ENCODE results near the gene INCA1.

Gene INCA1, protein sequence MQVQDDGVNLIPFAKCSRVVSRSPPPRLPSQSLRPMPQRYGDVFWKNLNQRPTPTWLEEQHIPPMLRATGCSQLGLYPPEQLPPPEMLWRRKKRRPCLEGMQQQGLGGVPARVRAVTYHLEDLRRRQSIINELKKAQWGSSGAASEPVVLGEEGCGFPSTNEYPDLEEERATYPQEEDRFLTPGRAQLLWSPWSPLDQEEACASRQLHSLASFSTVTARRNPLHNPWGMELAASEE

DNA sequence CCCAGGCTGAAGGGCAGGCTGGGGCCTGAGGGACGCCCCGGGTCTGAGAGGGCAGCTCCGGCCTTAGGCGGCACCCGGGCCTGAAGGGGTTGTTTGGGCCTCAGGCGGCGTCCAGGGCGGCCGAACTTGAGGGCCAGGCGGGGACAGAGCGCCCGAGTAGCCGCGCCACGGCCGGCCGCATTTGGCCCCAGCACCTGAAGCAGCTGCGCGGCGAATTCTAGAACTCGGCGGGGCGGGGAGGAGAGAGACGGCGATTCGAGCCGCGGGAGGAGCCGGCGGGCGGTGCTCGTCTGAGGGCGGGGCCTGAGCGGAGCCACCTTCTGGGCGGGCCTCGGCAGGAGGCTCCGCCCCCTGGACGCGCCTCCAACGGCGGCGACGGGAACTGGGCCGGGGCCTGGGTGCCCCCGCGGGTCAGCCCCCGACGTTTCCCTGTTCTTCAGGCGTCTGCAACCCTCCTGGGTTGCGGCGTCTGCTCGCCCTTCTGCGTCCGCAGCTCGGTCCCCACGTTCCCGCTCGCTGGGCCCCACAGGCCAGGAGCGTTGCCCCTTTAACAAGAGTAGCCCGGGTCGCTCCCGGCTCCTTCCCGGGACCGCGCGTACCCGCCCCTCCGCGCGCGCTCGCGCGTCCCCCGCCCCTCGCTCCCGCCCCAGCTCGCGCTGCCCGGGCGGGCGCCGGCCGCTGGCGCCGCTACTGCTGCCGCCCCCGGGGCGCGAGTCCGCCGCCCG lies at the start of gene INCA1, which contains the start of gene KIF1C:
INCA1 (minus strand) TSS at position 221 of the 725 bp plus-strand sequence. CDS start 3,085 bp downstream, outside the sequence.
KIF1C (plus strand) TSS at position 649 of the 725 bp plus-strand sequence. CDS start 2,297 bp downstream, outside the sequence.
- H3K4me3 ChIP-seq (ENCODE audit: low read length), result peak within 1 kb of the TSS; percentile 96
- TF ChIP-seq, protein P1, sequence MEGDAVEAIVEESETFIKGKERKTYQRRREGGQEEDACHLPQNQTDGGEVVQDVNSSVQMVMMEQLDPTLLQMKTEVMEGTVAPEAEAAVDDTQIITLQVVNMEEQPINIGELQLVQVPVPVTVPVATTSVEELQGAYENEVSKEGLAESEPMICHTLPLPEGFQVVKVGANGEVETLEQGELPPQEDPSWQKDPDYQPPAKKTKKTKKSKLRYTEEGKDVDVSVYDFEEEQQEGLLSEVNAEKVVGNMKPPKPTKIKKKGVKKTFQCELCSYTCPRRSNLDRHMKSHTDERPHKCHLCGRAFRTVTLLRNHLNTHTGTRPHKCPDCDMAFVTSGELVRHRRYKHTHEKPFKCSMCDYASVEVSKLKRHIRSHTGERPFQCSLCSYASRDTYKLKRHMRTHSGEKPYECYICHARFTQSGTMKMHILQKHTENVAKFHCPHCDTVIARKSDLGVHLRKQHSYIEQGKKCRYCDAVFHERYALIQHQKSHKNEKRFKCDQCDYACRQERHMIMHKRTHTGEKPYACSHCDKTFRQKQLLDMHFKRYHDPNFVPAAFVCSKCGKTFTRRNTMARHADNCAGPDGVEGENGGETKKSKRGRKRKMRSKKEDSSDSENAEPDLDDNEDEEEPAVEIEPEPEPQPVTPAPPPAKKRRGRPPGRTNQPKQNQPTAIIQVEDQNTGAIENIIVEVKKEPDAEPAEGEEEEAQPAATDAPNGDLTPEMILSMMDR (conservative IDR thresholded peaks at IDR 0.05; ENCODE audit: low read depth, low read length), result no peak
- DNase-seq (ENCODE audit: low read depth), result peak; percentile 47

DNA sequence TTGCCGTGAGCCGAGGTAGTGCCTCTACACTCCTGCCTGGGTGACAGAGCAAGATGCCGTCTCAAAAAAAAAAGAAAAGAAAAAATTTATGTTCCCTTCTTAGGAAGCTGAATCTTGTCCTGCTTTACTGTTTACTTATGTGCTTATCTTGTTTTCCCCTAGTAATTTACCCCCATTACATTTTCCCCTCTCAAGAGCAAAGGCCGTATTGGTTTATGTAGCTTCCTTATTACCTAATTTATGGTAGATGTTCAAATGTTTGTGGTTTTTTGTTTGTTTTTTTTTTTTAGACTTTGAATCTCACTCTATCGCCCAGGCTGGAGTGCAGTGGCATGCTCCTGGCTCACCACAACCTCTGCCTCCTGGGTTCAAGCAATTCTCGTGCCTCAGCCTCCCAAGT lies 48.2 kb upstream of the INCA1 start:
- H3K4me3 ChIP-seq (ENCODE audit: low read length), result no peak overlapping the region
- TF ChIP-seq, protein P1 (conservative IDR thresholded peaks at IDR 0.05; ENCODE audit: low read depth, low read length), result no peak
- no peak for DNase-seq (ENCODE audit: low read depth)

DNA sequence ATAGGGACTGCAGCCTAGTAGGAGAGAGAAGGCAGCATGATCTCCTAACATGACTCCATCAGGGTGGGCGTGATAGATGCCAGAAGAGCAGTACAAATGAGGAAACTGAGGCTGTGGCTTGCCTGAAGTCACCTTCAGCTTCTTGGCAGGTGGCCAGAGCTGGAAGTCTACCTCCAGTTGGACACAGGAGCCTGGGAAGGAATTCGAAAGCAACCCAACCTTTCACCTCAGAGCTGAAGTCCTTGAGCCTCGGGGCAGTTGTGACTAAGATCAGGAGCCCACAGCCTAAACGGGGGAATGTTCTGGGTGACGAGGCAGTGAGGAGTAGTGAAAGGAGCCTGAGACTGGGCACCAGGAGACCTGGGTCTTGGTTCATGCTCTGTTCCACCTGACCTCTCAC lies 47.3 kb upstream of the INCA1 start:
- H3K4me3 ChIP-seq (ENCODE audit: low read length), result no peak overlapping the region
- DNase-seq (ENCODE audit: low read depth), result no peak
- TF ChIP-seq, protein P1 (conservative IDR thresholded peaks at IDR 0.05; ENCODE audit: low read depth, low read length), result no peak

DNA sequence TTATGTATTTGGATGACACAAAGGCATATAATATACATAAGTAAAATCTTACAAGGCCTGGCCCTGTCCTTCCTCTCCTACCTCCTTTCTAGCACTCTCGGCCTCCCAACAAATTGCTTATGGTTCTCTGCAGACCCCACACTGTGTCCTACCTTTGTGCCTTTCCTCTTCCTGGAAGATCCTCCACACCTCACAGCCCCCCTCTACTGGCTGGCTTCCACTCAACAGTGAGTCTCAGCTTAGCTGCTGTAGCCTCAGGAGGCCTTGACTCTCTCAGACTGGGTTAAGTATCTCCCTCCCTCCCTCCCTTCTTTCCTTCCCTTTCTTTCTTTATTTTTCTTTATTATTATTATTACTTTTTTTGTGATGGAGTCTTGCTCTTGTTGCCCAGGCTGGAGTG lies 46.2 kb upstream of the INCA1 start:
- TF ChIP-seq, protein P1 (conservative IDR thresholded peaks at IDR 0.05; ENCODE audit: low read depth, low read length), result no peak
- DNase-seq (ENCODE audit: low read depth), result no peak
- no peak overlapping the region for H3K4me3 ChIP-seq (ENCODE audit: low read length)

DNA sequence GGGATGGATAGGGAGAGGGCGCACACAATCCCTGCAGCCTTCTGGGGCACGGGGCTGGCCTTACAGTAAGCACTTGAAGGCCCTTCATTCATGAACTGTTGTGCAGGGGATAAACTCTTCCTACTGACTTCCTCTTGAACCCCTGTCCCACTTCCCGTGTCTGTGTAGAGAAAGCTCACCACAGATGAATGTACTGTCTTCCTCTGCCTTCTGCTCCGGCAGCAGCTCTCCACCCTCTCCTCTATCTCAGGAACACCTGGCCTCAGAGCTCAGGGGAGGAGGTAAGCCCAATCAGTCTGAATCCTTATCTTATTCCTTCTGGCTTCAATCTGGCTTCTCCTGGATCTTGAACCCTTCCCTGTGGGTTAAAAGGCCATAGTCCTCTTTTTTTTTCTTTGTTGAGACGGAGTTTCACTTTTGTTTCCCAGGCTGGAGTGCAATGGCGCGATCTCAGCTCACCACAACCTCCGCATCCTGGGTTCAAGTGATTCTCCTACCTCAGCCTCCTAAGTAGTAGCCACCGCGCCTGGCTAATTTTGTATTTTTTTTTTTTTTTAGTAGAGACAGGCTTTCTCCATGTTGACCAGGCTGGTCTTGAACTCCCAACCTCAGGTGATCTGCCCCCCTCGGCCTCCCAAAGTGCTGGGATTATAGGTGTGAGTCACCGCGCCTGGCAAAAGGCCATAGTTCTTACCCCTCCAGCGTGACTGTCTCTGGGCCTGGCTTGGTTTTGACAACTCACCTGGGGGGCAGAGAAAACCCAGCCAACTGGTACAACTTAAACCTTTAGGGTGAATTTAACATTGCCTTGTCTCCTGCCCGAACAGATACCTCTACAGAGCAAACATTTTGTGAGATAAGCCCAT lies 45.1 kb upstream of the INCA1 start:
- H3K4me3 ChIP-seq (ENCODE audit: low read length), result no peak overlapping the region
- no peak for DNase-seq (ENCODE audit: low read depth)
- TF ChIP-seq, protein P1 (conservative IDR thresholded peaks at IDR 0.05; ENCODE audit: low read depth, low read length), result no peak

DNA sequence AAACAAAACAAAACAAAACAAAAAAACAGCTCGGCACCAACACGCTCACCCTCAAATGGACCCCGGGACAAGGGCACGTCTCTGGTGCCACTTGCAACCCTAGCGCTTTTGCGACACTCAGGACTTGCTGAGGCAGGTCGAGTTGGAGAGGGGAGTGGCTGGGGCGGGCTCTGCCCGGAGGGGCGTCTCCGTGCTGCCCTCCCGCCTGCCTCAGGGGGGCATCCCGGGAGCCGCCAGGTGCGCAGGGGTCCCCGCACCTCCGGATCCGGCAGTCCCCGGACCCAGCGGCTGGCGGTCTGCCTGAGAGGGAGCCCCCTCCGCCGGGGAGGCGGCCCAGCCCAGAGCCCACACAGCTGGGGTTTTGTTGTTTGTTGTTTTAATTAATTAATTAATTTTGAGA lies 38.0 kb upstream of the INCA1 start, which contains the start of gene SLC52A1:
SLC52A1 (minus strand) TSS at position 112 of the 400 bp plus-strand sequence. CDS start 820 bp downstream, outside the sequence.
- TF ChIP-seq, protein P1 (conservative IDR thresholded peaks at IDR 0.05; ENCODE audit: low read depth, low read length), result no peak
- DNase-seq (ENCODE audit: low read depth), result no peak
- H3K4me3 ChIP-seq (ENCODE audit: low read length), result no peak within 1 kb of the TSS

All from retinal pigment epithelial cell (primary cell).